IPS-15b (cell line): ENCODE data around the gene OR51T1.
"Not testable (repeated sequence)": the region's sequence is repeated elsewhere in the genome, so short reads cannot be mapped to it uniquely, and the experiment has no call there.

Source experiments
- H3K27me3 ChIP-seq: one replicate; pipeline ENCODE4 v1.6.1; 2013; ENCODE audit warnings: low read length; ENCODE audit not compliant: control insufficient read depth, insufficient read depth
- H3K36me3 ChIP-seq: one replicate; pipeline ENCODE4 v1.6.1; 2013; ENCODE audit warnings: low read length; ENCODE audit not compliant: control insufficient read depth, insufficient read depth
- H3K4me1 ChIP-seq: one replicate; pipeline ENCODE4 v1.6.1; 2013; ENCODE audit warnings: mild to moderate bottlenecking, low read length; ENCODE audit not compliant: control insufficient read depth, insufficient read depth
- H3K4me3 ChIP-seq: one replicate; pipeline ENCODE4 v1.5.1; 2013; ENCODE audit warnings: low read depth, low read length
- H3K9ac ChIP-seq: one replicate; pipeline ENCODE4 v1.6.1; 2013; ENCODE audit warnings: low read depth, mild to moderate bottlenecking, low read length
- H3K9me3 ChIP-seq: one replicate; pipeline ENCODE4 v1.6.1; 2013; ENCODE audit warnings: mild to moderate bottlenecking, low read length; ENCODE audit not compliant: control insufficient read depth, insufficient read depth

OR51T1 gene

DNA sequence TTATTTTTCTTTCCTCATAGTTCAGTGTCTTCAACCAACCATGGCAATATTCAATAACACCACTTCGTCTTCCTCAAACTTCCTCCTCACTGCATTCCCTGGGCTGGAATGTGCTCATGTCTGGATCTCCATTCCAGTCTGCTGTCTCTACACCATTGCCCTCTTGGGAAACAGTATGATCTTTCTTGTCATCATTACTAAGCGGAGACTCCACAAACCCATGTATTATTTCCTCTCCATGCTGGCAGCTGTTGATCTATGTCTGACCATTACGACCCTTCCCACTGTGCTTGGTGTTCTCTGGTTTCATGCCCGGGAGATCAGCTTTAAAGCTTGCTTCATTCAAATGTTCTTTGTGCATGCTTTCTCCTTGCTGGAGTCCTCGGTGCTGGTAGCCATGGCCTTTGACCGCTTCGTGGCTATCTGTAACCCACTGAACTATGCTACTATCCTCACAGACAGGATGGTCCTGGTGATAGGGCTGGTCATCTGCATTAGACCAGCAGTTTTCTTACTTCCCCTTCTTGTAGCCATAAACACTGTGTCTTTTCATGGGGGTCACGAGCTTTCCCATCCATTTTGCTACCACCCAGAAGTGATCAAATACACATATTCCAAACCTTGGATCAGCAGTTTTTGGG, at the start of gene OR51T1:
TSS of gene OR51T1 (plus strand) at position 41 of the 641 bp plus-strand sequence. CDS start at position 41, 0 bp downstream.
- Histone ChIP-seq H3K36me3 (no peaks in the 10 kb centered on the region), H3K4me1 (no peaks in the 10 kb centered on the region), H3K9ac (no peak within 1 kb of the TSS), H3K9me3 (no peaks in the 10 kb centered on the region), H3K27me3 (no peaks in the 10 kb centered on the region), H3K4me3 (no peak within 1 kb of the TSS)

DNA sequence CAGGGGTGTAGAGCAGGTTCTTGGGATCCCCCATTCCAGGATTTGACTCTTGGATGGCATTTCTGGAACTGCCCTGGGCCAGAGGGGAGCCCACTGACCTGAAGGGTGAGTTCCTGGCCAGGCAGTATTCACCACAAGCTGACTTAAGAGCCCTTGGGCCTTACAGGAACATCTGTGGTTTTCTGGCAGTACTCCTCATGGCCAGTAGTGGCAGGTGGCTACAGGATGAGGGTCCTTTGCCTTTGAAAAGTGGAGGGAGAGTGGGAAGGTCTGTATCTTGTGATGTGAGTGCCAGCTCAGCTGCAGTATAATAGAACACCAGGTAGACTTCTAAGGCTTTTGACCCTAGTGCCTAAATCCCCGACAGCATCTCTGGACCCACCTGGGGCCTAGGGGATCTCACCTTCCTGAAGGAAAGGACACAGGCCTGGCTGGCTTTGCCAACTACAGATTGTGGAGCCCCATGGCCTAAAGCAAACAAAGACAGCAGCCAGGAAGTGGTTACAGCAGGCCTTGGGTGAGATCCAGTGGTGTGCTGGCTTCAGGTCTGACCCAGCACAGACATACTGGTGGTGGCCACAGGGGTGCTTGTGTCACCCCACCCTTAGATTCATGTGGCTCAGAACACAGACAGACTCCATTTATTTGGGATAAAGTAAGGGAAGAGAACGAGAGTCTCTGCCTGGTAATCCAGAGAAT, 41.7 kb upstream of the OR51T1 start:
- Histone ChIP-seq H3K9ac (no peak overlapping the region), H3K9me3 (no peaks in the 10 kb centered on the region), H3K27me3 (no peaks in the 10 kb centered on the region), H3K36me3 (no peaks in the 10 kb centered on the region), H3K4me3 (no peak overlapping the region), H3K4me1 (no peaks in the 10 kb centered on the region)

DNA sequence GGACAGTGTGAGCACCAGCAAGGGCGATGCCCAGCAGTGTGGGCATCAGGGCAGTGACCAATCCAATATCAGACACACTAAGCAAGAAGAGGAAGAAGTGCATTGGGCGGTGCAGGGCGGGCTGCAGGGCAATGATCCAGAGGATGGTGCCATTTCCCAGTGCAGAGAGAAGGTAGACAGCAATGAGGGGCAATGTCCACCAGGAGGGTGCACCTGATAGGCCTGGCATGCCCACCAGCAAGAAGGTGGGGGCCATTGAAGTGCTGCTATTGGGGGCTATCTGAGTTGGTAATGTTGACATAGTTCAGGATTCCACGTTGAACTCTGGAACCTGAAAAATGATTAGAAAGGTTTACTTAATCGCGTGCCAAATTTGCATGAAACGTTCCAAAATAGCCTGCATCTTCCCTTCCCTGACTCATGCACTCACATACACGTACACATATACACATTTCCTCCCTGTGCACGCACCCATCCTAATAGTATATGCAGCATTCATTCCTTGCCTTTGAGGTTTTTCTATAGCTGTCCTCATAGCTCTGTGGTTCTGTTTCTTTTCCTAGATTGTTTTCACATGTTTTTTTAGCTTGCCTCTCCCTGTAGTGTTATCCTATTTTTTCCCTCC, 32.7 kb upstream of the OR51T1 start, which contains the start of gene OR51S1:
TSS of gene OR51S1 (minus strand) at position 301 of the 625 bp plus-strand sequence. CDS start at position 301, 0 bp downstream.
- Histone ChIP-seq H3K27me3 (no peaks in the 10 kb centered on the region), H3K9ac (no peak within 1 kb of the TSS), H3K4me1 (no peaks in the 10 kb centered on the region)

GRCh38 chr11:4851033-4851432, 30.7 kb upstream of the OR51T1 start:
- Histone ChIP-seq H3K4me1 (no peaks in the 10 kb centered on the region), H3K9ac (no peak overlapping the region), H3K27me3 (no peaks in the 10 kb centered on the region)

More for the DNA sequence above, 32.7 kb upstream of the OR51T1 start, which contains the start of gene OR51S1:
- H3K4me3 ChIP-seq: no peak within 1 kb of the TSS
- no peaks in the 10 kb centered on the region for H3K9me3 ChIP-seq
- no peaks in the 10 kb centered on the region for H3K36me3 ChIP-seq

GRCh38 chr11:4854286-4854685, 27.4 kb upstream of the OR51T1 start:
- not testable (repeated sequence) for H3K9ac ChIP-seq, H3K27me3 ChIP-seq, H3K36me3 ChIP-seq, H3K9me3 ChIP-seq, H3K4me1 ChIP-seq, H3K4me3 ChIP-seq

More at GRCh38 chr11:4851033-4851432, 30.7 kb upstream of the OR51T1 start:
- no peak overlapping the region for H3K4me3 ChIP-seq
- H3K36me3 ChIP-seq: no peaks in the 10 kb centered on the region
- no peaks in the 10 kb centered on the region for H3K9me3 ChIP-seq

- Histone ChIP-seq H3K27me3 (no peaks in the 10 kb centered on the region), H3K9ac (no peak overlapping the region)
Observed at GRCh38 chr11:4862447-4863236, 19.1 kb upstream of the OR51T1 start.

GRCh38 chr11:4863876-4864275, 17.8 kb upstream of the OR51T1 start:
- Histone ChIP-seq H3K4me1 (peaks cover 11% of the 10 kb centered on the region), H3K36me3 (no peaks in the 10 kb centered on the region), H3K4me3 (no peak overlapping the region), H3K9ac (no peak overlapping the region), H3K9me3 (no peaks in the 10 kb centered on the region), H3K27me3 (no peaks in the 10 kb centered on the region)

More at GRCh38 chr11:4862447-4863236, 19.1 kb upstream of the OR51T1 start:
- H3K9me3 ChIP-seq: no peaks in the 10 kb centered on the region
- no peak overlapping the region for H3K4me3 ChIP-seq
- H3K4me1 ChIP-seq: peaks cover 11% of the 10 kb centered on the region
- H3K36me3 ChIP-seq: no peaks in the 10 kb centered on the region

GRCh38 chr11:4865855-4866254, 15.8 kb upstream of the OR51T1 start:
- Histone ChIP-seq H3K9ac (no peak overlapping the region), H3K9me3 (no peaks in the 10 kb centered on the region), H3K36me3 (no peaks in the 10 kb centered on the region), H3K4me1 (peaks cover 11% of the 10 kb centered on the region), H3K27me3 (no peaks in the 10 kb centered on the region), H3K4me3 (no peak overlapping the region)

DNA sequence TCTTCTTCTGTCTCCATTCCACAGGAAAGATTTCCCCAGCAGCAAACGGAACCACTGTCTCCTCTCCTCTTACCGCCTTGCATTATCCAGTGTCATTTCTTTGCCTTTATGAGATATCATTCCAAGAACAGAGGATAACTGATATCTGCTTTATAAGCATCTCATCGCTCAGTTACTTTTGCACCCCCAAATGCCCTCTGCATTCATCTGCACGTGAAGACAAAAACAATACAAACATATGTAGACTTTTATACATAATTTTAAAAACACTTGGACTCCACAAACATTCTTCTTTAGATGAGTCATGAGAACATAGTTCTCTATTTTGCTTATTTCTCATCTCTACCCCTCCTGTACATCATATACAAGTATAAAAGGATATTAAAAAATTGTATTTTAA, 512 bp upstream of the OR51T1 start:
- Histone ChIP-seq H3K27me3 (no peaks in the 10 kb centered on the region), H3K9me3 (no peaks in the 10 kb centered on the region), H3K4me1 (no peaks in the 10 kb centered on the region), H3K36me3 (no peaks in the 10 kb centered on the region), H3K4me3 (no peak overlapping the region), H3K9ac (no peak overlapping the region)

DNA sequence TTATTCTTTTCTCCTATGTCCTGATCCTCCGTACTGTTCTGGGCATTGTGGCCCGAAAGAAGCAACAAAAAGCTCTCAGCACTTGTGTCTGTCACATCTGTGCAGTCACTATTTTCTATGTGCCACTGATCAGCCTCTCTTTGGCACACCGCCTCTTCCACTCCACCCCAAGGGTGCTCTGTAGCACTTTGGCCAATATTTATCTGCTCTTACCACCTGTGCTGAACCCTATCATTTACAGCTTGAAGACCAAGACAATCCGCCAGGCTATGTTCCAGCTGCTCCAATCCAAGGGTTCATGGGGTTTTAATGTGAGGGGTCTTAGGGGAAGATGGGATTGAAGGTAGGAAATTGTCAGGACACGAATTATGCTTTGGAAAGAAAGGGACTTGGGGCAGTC, 843 bp downstream of the OR51T1 start:
- Histone ChIP-seq H3K4me1 (no peaks in the 10 kb centered on the region), H3K9ac (no peak overlapping the region), H3K27me3 (no peaks in the 10 kb centered on the region), H3K9me3 (no peaks in the 10 kb centered on the region), H3K4me3 (no peak overlapping the region), H3K36me3 (no peaks in the 10 kb centered on the region)

DNA sequence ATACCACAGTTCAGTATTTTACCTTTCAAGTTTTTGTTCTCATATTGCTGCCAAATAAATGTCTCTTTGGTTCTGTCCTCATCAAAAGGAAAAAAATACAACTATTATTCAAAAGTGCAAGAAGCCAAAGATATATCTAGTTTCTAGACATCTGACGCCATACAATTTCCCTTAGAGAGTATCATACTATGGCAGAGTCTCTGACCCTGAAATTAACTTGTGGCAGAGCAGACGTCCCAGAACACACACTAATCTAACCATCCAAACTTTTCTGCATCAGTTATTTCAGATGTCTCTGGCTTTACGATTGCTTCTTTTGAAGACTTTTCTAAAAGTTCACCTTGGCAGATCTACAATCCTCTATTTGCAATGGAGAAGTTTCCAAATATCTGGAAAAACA, 2.7 kb downstream of the OR51T1 start:
- no peaks in the 10 kb centered on the region for H3K27me3 ChIP-seq
- H3K9me3 ChIP-seq: no peaks in the 10 kb centered on the region
- no peaks in the 10 kb centered on the region for H3K36me3 ChIP-seq
- no peaks in the 10 kb centered on the region for H3K4me1 ChIP-seq
- no peak overlapping the region for H3K4me3 ChIP-seq
- H3K9ac ChIP-seq: no peak overlapping the region
